ENCODE data around the gene FGD1. TPM values are rescaled to one million over a fixed set of nuclear protein-coding genes. Genes with fewer than 3 reads are reported as not detected.

The FGD1 gene
- total and polyA plus RNA-seq, 2 of the 13 experiments (the other 11 are each of a cell fraction or from before 2014, with no cell fraction given) = 0.36 to 0.62 TPM

GRCh38 chrX:54494989-54495813 lies 833 bp downstream of the FGD1 start:
- H3K27me3 ChIP-seq (ENCODE audit: control insufficient read depth in 1 of 2, insufficient read depth in 2 of 2, low read length in 2 of 2) = no peaks in the 10 kb centered on the region
- H2AFZ ChIP-seq (ENCODE audit: low read length) = no peak overlapping the region
- POLR2A ChIA-PET = no interaction called here
- no TSS peak for BruUV-seq (replicated peaks)
- peak overlapping the region; percentile 57 to 75 (median 64) for H3K4me3 ChIP-seq (replicated peaks in 1 of 3; ENCODE audit: insufficient read depth in 1 of 3, low read depth in 2 of 3, low read length in 3 of 3)
- H3K4me2 ChIP-seq (ENCODE audit: low read depth, low read length) = peak overlapping the region; percentile 75
- no peak for DNase-seq (ENCODE audit: low spot score)
- peak; percentile 67 for ATAC-seq
- intact Hi-C loops (cut with micrococcal nuclease; ENCODE audit: unreplicated experiment) = no loop called here
- H3K9me3 ChIP-seq (ENCODE audit: low read length) = no peaks in the 10 kb centered on the region
- FAIRE-seq = no peak
- no peaks in the 10 kb centered on the region for H3K36me3 ChIP-seq (replicated peaks in 1 of 2; ENCODE audit: control insufficient read depth in 1 of 2, insufficient read depth in 2 of 2, low read length in 2 of 2)
- no peak overlapping the region for H3K27ac ChIP-seq (ENCODE audit: extremely low read length, insufficient read depth, low read length)
- peak overlapping the region; percentile 43 for H3K9ac ChIP-seq (ENCODE audit: insufficient read depth, low read depth, low read length)
- H3K79me2 ChIP-seq (ENCODE audit: insufficient read depth, low read length) = no peaks in the 10 kb centered on the region
- 0 out of 2 replicates have a peak, but pooled peaks cover 14% of the 10 kb centered on the region for H3K4me1 ChIP-seq (ENCODE audit: insufficient read depth, low read length)
- H4K20me1 ChIP-seq (ENCODE audit: insufficient read depth, low read length) = no peaks in the 10 kb centered on the region
- in situ Hi-C loops (cut with HindIII; ENCODE audit: extremely low pct_ligation_motif_present, low pct_unique_long_range_greater_than_20kb) = no loop called here
- CTCF ChIA-PET (ENCODE audit: low intra/inter-chr PET ratio, low total read pairs) = no interaction called here
- 0% methylated on average over 4 of the region's 86 CpGs for WGBS (ENCODE audit: low lambda C conversion rate)
- peak; percentile 31; the same call in 1 of the 2 replicates for TF ChIP-seq ZFY (CRISPR knock-in tag; IDR thresholded peaks at IDR 0.05)
- TF ChIP-seq UBTF (CRISPR knock-in tag; IDR thresholded peaks at IDR 0.05) = peak; percentile 72
- TF ChIP-seq ZFX (CRISPR knock-in tag; IDR thresholded peaks at IDR 0.05; ENCODE audit: low read depth) = peak; percentile 54
- peak; percentile 24; the same call in 1 of the 2 replicates for TF ChIP-seq GABPB1 (CRISPR knock-in tag; IDR thresholded peaks at IDR 0.05)
- no peak for TF ChIP-seq TEF (CRISPR knock-in tag; IDR thresholded peaks at IDR 0.05)
- no peak for TF ChIP-seq NFAT5 (CRISPR knock-in tag; IDR thresholded peaks at IDR 0.05)
- peak; percentile 48; the same call in 1 of the 2 replicates for TF ChIP-seq PHF8 (CRISPR knock-in tag; IDR thresholded peaks at IDR 0.05)
- TF ChIP-seq RFX3 (CRISPR knock-in tag; IDR thresholded peaks at IDR 0.05) = no peak
- no peak for TF ChIP-seq MYC (CRISPR knock-in tag; IDR thresholded peaks at IDR 0.05; ENCODE audit: borderline replicate concordance)
- 0 out of 4 replicates have a peak, but pooled peaks of 1 of the 2 experiments have one; percentile 23 for TF ChIP-seq HMGXB4 (CRISPR knock-in tag; IDR thresholded peaks at IDR 0.05; ENCODE audit: borderline replicate concordance in 1 of 2, low read depth in 1 of 2)

Data from HepG2 (cell line).